HCT116 (cell line): ENCODE measurements around the gene NRN1. TPM values are rescaled to one million over a fixed set of nuclear protein-coding genes. Genes with fewer than 3 reads are reported as not detected.

Source experiments
- ATAC-seq: fragments of 200-7000 bp; cut with Tn5 transposase; 2 replicates; pipeline ENCODE4 v1.9.1; 2020; ENCODE audit warnings: mild to moderate bottlenecking, moderate library complexity
- BruUV-seq: library from RNA; stranded (reverse); fragments of 400-500 nt; replicated peaks from 2 replicates; lab custom pipeline; 2021; lab: Mats Ljungman, UMichigan
- CTCF ChIA-PET: fragments of 300-600 bp; sonication (Branson Sonifier 250); formaldehyde crosslinking; loops from one replicate; lab custom pipeline; 2021; ENCODE audit warnings: antibody characterized with exemption; lab: Charles Lee
- POLR2A ChIA-PET: fragments of 300-600, 350-600 bp; sonication (Branson Sonifier 250); formaldehyde crosslinking; loops from one replicate; lab custom pipeline; 2021; ENCODE audit warnings: antibody characterized with exemption; lab: Charles Lee
- RAD21 ChIA-PET, 2 experiments: fragments of 300-600 bp; sonication (Branson Sonifier 250); formaldehyde crosslinking; loops; one replicate each; lab custom pipeline; 2023; ENCODE audit warnings: low total read pairs in 2 of 2; ENCODE audit not compliant: uncharacterized antibody in 2 of 2, unreplicated experiment in 2 of 2, low non-redundant PET in 1 of 2; lab: Charles Lee
- DNase-seq: peaks from one replicate; pipeline ENCODE4 v3.0.0-alpha.2; 2010; ENCODE audit warnings: low read depth, low spot score
- H2AFZ ChIP-seq: fragments of 200-600 bp; shearing (Covaris generic), sonication (generic); 2 replicates; pipeline ENCODE4 v1.6.1; 2017; ENCODE audit warnings: low read depth, mixed run types, mixed read lengths, antibody characterized with exemption, low read length; ENCODE audit not compliant: poor library complexity, severe bottlenecking
- H3K27ac ChIP-seq: 2 replicates; pipeline ENCODE4 v1.5.1; 2012; ENCODE audit warnings: low read depth, low read length
- H3K27me3 ChIP-seq: fragments of 200-600 bp; sonication (generic); 2 replicates; pipeline ENCODE4 v1.6.1; 2016; ENCODE audit warnings: mixed run types, low read length, mixed read lengths; ENCODE audit not compliant: insufficient read depth
- H3K36me3 ChIP-seq, 2 experiments: fragments of 200-500 bp in 1 of 2; fragments of 200-600 bp in 1 of 2; sonication (Bioruptor generic) in 1 of 2; sonication (generic) in 1 of 2; 2 replicates each; pipeline versions ENCODE4 v1.5.1 to v1.6.1; 2014 to 2016; ENCODE audit warnings: low read length in 2 of 2, inconsistent platforms in 1 of 2, mixed read lengths in 1 of 2, mixed run types in 1 of 2; ENCODE audit not compliant: insufficient read depth in 2 of 2, control insufficient read depth in 1 of 2
- H3K4me1 ChIP-seq, 2 experiments: fragments of 200-600 bp in 1 of 2; sonication (generic) in 1 of 2; 2 replicates each; pipeline versions ENCODE4 v1.5.1 to v1.6.1; 2012 to 2017; ENCODE audit warnings: low read length in 2 of 2, inconsistent platforms in 1 of 2, mild to moderate bottlenecking in 1 of 2, mixed read lengths in 1 of 2, mixed run types in 1 of 2, moderate library complexity in 1 of 2; ENCODE audit not compliant: insufficient read depth in 2 of 2, control insufficient read depth in 1 of 2
- H3K4me2 ChIP-seq: fragments of 200-600 bp; sonication (generic); 2 replicates; pipeline ENCODE4 v1.6.1; 2017; ENCODE audit warnings: mixed run types, low read length, mixed read lengths
- H3K4me3 ChIP-seq, 2 experiments: fragments of 200-600 bp in 1 of 2; sonication (generic) in 1 of 2; replicated peaks in 1 of 2; 2 replicates each; pipeline ENCODE4 v1.5.1; 2011 to 2016; ENCODE audit warnings: low read length in 2 of 2, control low read depth in 1 of 2, low read depth in 1 of 2, mild to moderate bottlenecking in 1 of 2, mixed read lengths in 1 of 2, mixed run types in 1 of 2
- H3K79me2 ChIP-seq: fragments of 200-600 bp; sonication (generic); 2 replicates; pipeline ENCODE4 v1.6.1; 2017; ENCODE audit warnings: mild to moderate bottlenecking, mixed run types, low read length, moderate library complexity, mixed read lengths; ENCODE audit not compliant: insufficient read depth
- H3K9ac ChIP-seq: fragments of 200-600 bp; sonication (generic); 2 replicates; pipeline ENCODE4 v1.6.1; 2016; ENCODE audit warnings: low read length, mixed read lengths
- H3K9me2 ChIP-seq: fragments of 200-600 bp; sonication (generic), shearing (Covaris generic); 2 replicates; pipeline ENCODE4 v1.6.1; 2017; ENCODE audit warnings: mixed run types, mild to moderate bottlenecking, moderate library complexity; ENCODE audit not compliant: insufficient read depth
- H3K9me3 ChIP-seq, 2 experiments: fragments of 200-500 bp in 1 of 2; fragments of 200-600 bp in 1 of 2; sonication (Bioruptor generic) in 1 of 2; sonication (generic) in 1 of 2; 2 replicates each; pipeline ENCODE4 v1.6.1; 2014 to 2017; ENCODE audit warnings: low read length in 2 of 2, mixed read lengths in 2 of 2, inconsistent platforms in 1 of 2, low read depth in 1 of 2, mild to moderate bottlenecking in 1 of 2, mixed run types in 1 of 2, moderate library complexity in 1 of 2; ENCODE audit not compliant: control insufficient read depth in 1 of 2, insufficient read depth in 1 of 2
- H4K20me1 ChIP-seq: fragments of 200-600 bp; sonication (generic), shearing (Covaris generic); 2 replicates; pipeline ENCODE4 v1.6.1; 2017; ENCODE audit warnings: mixed run types, mild to moderate bottlenecking, moderate library complexity; ENCODE audit not compliant: insufficient read depth
- CBX3 ChIP-seq: IDR thresholded peaks from 2 replicates; pipeline ENCODE4 v1.6.1; 2012; ENCODE audit warnings: low read depth
- CEBPB ChIP-seq: IDR thresholded peaks from 2 replicates; pipeline ENCODE4 v1.6.1; 2012; ENCODE audit warnings: low read depth
- ELF1 ChIP-seq: IDR thresholded peaks from 2 replicates; pipeline ENCODE4 v1.6.1; 2012; ENCODE audit warnings: low read depth, borderline replicate concordance
- EZH2 ChIP-seq: fragments of 200-600 bp; sonication (generic); IDR thresholded peaks from 2 replicates; pipeline ENCODE4 v1.6.1; 2017; ENCODE audit warnings: antibody characterized with exemption, mixed run types
- EZH2phosphoT487 ChIP-seq: fragments of 200-600 bp; IDR thresholded peaks from 2 replicates; pipeline ENCODE4 v1.6.1; 2018; ENCODE audit warnings: antibody characterized with exemption, borderline replicate concordance
- FOSL1 ChIP-seq: IDR thresholded peaks from 2 replicates; pipeline ENCODE4 v1.6.1; 2012; ENCODE audit warnings: low read depth
- JUND ChIP-seq: IDR thresholded peaks from 2 replicates; pipeline ENCODE4 v1.6.1; 2012
- POLR2A ChIP-seq: IDR thresholded peaks from 2 replicates; pipeline ENCODE4 v1.7.0; 2011; ENCODE audit warnings: borderline replicate concordance; ENCODE audit not compliant: insufficient read depth, insufficient read length; ENCODE audit errors: extremely low read depth
- POLR2AphosphoS5 ChIP-seq: IDR thresholded peaks from 2 replicates; pipeline ENCODE4 v1.6.1; 2011; ENCODE audit warnings: mild to moderate bottlenecking, low read depth, low read length, moderate library complexity
- RAD21 ChIP-seq: IDR thresholded peaks from 2 replicates; pipeline ENCODE4 v1.6.1; 2012; ENCODE audit warnings: low read depth, mild to moderate bottlenecking
- SIN3A ChIP-seq: IDR thresholded peaks from 2 replicates; pipeline ENCODE4 v1.6.1; 2012; ENCODE audit warnings: low read depth
- SP1 ChIP-seq: IDR thresholded peaks from 2 replicates; pipeline ENCODE4 v1.6.1; 2012; ENCODE audit warnings: low read depth
- SRF ChIP-seq: IDR thresholded peaks from 2 replicates; pipeline ENCODE4 v1.6.1; 2012; ENCODE audit warnings: low read depth
- TCF7L2 ChIP-seq: IDR thresholded peaks from 2 replicates; pipeline ENCODE4 v1.7.0; 2011; ENCODE audit warnings: borderline replicate concordance, inconsistent platforms; ENCODE audit not compliant: insufficient read depth, insufficient read length; ENCODE audit errors: extremely low read depth
- YY1 ChIP-seq: IDR thresholded peaks from 2 replicates; pipeline ENCODE4 v1.6.1; 2011; ENCODE audit warnings: low read length, low read depth, moderate library complexity, mild to moderate bottlenecking; ENCODE audit not compliant: insufficient replicate concordance; ENCODE audit errors: extremely low read depth
- ZFX ChIP-seq: fragments of 450-650 bp; IDR thresholded peaks from 2 replicates; pipeline ENCODE4 v1.6.1; 2017
- intact Hi-C: fragments of 100-400 bp; cut with micrococcal nuclease; formaldehyde crosslinking; loops from 2 replicates; pipeline ENCODE4 v1.10.0; 2022
- total RNA-seq: library from RNA; stranded (reverse); gene quantifications from one replicate; pipeline ENCODE4 v1.2.1, GENCODE V29; 2021; ENCODE audit not compliant: unreplicated experiment
- TF ChIP-seq, protein P1 (sequence below), 3 experiments: fragments of 200-600 bp in 1 of 3; sonication (generic) in 1 of 3; IDR thresholded peaks in 2 of 3; conservative IDR thresholded peaks in 1 of 3; 2 replicates each; pipeline ENCODE4 v1.5.1; 2012 to 2017; ENCODE audit warnings: low read depth in 2 of 3, low read length in 2 of 3, antibody characterized with exemption in 1 of 3, borderline replicate concordance in 1 of 3, control low read depth in 1 of 3, mild to moderate bottlenecking in 1 of 3, mixed read lengths in 1 of 3, mixed run types in 1 of 3, moderate library complexity in 1 of 3; ENCODE audit not compliant: insufficient read depth in 1 of 3
- TF ChIP-seq, protein P2 (sequence below): IDR thresholded peaks from 2 replicates; pipeline ENCODE4 v1.6.1; 2011; ENCODE audit warnings: mild to moderate bottlenecking, low read length, moderate library complexity; ENCODE audit not compliant: insufficient replicate concordance; ENCODE audit errors: extremely low read depth
- TF ChIP-seq, protein P3 (sequence below): IDR thresholded peaks from 2 replicates; pipeline ENCODE4 v1.6.1; 2012; ENCODE audit warnings: low read depth

NRN1 gene
- total RNA-seq, 1 experiment from 2014 or later: not detected

DNA sequence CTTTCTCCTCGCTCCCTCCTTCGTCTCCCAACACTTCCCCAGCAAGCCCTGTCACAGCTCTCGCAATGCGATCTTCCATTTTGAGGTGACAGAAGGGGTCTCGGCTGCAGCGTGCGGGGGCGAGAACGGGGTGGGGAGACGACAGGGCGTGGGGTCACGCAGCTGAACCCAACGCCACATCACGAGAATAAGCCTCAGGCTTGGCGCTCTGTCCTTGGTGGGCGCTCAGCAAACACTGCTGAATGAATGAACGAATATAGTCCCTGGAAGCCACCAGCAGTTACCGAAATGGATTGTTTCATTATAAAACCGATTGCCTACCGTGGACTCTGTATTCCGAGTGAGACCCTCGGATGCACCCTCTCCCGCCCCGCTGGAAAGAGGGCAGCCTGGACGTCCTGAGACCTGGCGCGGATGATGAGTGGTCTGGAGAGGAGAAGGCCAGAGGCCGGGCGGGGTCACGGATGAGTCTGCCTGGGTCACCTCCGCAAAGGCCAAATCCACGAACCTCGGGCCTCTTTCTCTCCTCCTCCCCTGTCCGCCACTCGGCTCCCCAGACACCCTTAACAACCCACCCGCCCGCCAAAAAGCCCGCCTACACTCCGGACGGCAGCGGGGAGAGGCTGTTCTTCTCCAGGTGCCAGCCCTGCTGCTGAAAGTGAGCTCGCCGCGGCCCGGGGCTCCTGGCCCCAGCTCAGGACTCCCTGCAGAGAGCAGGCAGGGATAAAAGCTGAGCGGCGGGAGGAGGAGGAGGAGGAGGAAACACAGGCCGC is 3.7 kb downstream of the NRN1 start:
- Histone ChIP-seq H4K20me1 (no peaks in the 10 kb centered on the region), H3K4me1 (peaks cover 3% of the 10 kb centered on the region in 2 experiments; a peak in 2 of 4 replicates), H3K4me2 (no peak overlapping the region), H3K27me3 (peaks cover 13% of the 10 kb centered on the region; the same call in 1 of the 2 replicates), H2AFZ (no peak overlapping the region), H3K27ac (no peak overlapping the region), H3K4me3 (no peak overlapping the region), H3K36me3 (no peaks in the 10 kb centered on the region), H3K79me2 (no peaks in the 10 kb centered on the region), H3K9me3 (no peaks in the 10 kb centered on the region), H3K9ac (no peak overlapping the region), H3K9me2 (no peaks in the 10 kb centered on the region)
- BruUV-seq: no TSS peak
- DNase-seq (no peak), ATAC-seq (no peak)
- ChIA-PET CTCF (no interaction called here), RAD21 (no interaction called here), POLR2A (no interaction called here)
- TF ChIP-seq, protein P1, sequence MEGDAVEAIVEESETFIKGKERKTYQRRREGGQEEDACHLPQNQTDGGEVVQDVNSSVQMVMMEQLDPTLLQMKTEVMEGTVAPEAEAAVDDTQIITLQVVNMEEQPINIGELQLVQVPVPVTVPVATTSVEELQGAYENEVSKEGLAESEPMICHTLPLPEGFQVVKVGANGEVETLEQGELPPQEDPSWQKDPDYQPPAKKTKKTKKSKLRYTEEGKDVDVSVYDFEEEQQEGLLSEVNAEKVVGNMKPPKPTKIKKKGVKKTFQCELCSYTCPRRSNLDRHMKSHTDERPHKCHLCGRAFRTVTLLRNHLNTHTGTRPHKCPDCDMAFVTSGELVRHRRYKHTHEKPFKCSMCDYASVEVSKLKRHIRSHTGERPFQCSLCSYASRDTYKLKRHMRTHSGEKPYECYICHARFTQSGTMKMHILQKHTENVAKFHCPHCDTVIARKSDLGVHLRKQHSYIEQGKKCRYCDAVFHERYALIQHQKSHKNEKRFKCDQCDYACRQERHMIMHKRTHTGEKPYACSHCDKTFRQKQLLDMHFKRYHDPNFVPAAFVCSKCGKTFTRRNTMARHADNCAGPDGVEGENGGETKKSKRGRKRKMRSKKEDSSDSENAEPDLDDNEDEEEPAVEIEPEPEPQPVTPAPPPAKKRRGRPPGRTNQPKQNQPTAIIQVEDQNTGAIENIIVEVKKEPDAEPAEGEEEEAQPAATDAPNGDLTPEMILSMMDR (IDR thresholded peaks at IDR 0.05 in 2 of 3, conservative IDR thresholded peaks at IDR 0.05 in 1 of 3; ENCODE audit: borderline replicate concordance in 1 of 3, insufficient read depth in 1 of 3, low read depth in 2 of 3, low read length in 2 of 3): no peak
- TF ChIP-seq EZH2phosphoT487 (no peak), POLR2AphosphoS5 (no peak), SP1 (no peak), EZH2 (no peak), CEBPB (no peak), ELF1 (no peak), JUND (no peak), SIN3A (no peak), TCF7L2 (no peak), FOSL1 (no peak), SRF (no peak), CBX3 (no peak), POLR2A (no peak), YY1 (no peak), ZFX (no peak), RAD21 (no peak)
- TF ChIP-seq, protein P2, sequence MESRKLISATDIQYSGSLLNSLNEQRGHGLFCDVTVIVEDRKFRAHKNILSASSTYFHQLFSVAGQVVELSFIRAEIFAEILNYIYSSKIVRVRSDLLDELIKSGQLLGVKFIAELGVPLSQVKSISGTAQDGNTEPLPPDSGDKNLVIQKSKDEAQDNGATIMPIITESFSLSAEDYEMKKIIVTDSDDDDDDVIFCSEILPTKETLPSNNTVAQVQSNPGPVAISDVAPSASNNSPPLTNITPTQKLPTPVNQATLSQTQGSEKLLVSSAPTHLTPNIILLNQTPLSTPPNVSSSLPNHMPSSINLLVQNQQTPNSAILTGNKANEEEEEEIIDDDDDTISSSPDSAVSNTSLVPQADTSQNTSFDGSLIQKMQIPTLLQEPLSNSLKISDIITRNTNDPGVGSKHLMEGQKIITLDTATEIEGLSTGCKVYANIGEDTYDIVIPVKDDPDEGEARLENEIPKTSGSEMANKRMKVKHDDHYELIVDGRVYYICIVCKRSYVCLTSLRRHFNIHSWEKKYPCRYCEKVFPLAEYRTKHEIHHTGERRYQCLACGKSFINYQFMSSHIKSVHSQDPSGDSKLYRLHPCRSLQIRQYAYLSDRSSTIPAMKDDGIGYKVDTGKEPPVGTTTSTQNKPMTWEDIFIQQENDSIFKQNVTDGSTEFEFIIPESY: no peak
- TF ChIP-seq, protein P3, sequence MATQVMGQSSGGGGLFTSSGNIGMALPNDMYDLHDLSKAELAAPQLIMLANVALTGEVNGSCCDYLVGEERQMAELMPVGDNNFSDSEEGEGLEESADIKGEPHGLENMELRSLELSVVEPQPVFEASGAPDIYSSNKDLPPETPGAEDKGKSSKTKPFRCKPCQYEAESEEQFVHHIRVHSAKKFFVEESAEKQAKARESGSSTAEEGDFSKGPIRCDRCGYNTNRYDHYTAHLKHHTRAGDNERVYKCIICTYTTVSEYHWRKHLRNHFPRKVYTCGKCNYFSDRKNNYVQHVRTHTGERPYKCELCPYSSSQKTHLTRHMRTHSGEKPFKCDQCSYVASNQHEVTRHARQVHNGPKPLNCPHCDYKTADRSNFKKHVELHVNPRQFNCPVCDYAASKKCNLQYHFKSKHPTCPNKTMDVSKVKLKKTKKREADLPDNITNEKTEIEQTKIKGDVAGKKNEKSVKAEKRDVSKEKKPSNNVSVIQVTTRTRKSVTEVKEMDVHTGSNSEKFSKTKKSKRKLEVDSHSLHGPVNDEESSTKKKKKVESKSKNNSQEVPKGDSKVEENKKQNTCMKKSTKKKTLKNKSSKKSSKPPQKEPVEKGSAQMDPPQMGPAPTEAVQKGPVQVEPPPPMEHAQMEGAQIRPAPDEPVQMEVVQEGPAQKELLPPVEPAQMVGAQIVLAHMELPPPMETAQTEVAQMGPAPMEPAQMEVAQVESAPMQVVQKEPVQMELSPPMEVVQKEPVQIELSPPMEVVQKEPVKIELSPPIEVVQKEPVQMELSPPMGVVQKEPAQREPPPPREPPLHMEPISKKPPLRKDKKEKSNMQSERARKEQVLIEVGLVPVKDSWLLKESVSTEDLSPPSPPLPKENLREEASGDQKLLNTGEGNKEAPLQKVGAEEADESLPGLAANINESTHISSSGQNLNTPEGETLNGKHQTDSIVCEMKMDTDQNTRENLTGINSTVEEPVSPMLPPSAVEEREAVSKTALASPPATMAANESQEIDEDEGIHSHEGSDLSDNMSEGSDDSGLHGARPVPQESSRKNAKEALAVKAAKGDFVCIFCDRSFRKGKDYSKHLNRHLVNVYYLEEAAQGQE: no peak
- intact Hi-C loops: no loop called here
